Neuronal stem cell (in vitro differentiated cells): ENCODE data around the gene CDKN2AIPNL.

Source experiments
- DNase-seq: peaks from one replicate; pipeline ENCODE4 v3.0.0-alpha.2; 2013; ENCODE audit warnings: low spot score
- H2AFZ ChIP-seq: one replicate; pipeline ENCODE4 v1.6.1; 2013; ENCODE audit warnings: mild to moderate bottlenecking, low read length, inconsistent platforms
- H2AK5ac ChIP-seq: 2 replicates; pipeline ENCODE4 v1.6.1; 2013; ENCODE audit warnings: low read depth, mild to moderate bottlenecking, inconsistent platforms, low read length, moderate library complexity, mixed read lengths
- H2BK120ac ChIP-seq: 2 replicates; pipeline ENCODE4 v1.6.1; 2013; ENCODE audit warnings: low read depth, mild to moderate bottlenecking, inconsistent platforms, low read length, moderate library complexity, mixed read lengths
- H2BK12ac ChIP-seq: one replicate; pipeline ENCODE4 v1.6.1; 2013; ENCODE audit warnings: low read length, inconsistent platforms
- H2BK15ac ChIP-seq: 2 replicates; pipeline ENCODE4 v1.6.1; 2013; ENCODE audit warnings: mild to moderate bottlenecking, low read length, inconsistent platforms, mixed read lengths
- H2BK5ac ChIP-seq: one replicate; pipeline ENCODE4 v1.6.1; 2013; ENCODE audit warnings: inconsistent platforms, mild to moderate bottlenecking, low read length, moderate library complexity
- H3K14ac ChIP-seq: one replicate; pipeline ENCODE4 v1.6.1; 2013; ENCODE audit warnings: low read length, inconsistent platforms
- H3K18ac ChIP-seq: 2 replicates; pipeline ENCODE4 v1.6.1; 2013; ENCODE audit warnings: low read length, inconsistent platforms
- H3K23ac ChIP-seq: 2 replicates; pipeline ENCODE4 v1.6.1; 2013; ENCODE audit warnings: low read depth, mild to moderate bottlenecking, mixed read lengths, low read length, inconsistent platforms; ENCODE audit not compliant: poor library complexity
- H3K27ac ChIP-seq: replicated peaks from 3 replicates; pipeline ENCODE4 v1.5.1; 2013; ENCODE audit warnings: low read length, inconsistent platforms
- H3K27me3 ChIP-seq, 3 experiments: 2 replicates each; pipeline ENCODE4 v1.6.1; 2013; ENCODE audit warnings: low read length in 3 of 3, mild to moderate bottlenecking in 2 of 3, inconsistent platforms in 1 of 3, low read depth in 1 of 3, mixed read lengths in 1 of 3, moderate library complexity in 1 of 3; ENCODE audit not compliant: control insufficient read depth in 3 of 3, insufficient read depth in 3 of 3
- H3K36me3 ChIP-seq, 2 donors: replicated peaks in 1 of 2; 2 replicates each; pipeline ENCODE4 v1.6.1; 2013; ENCODE audit warnings: low read length in 2 of 2; ENCODE audit not compliant: control insufficient read depth in 2 of 2, insufficient read depth in 2 of 2
- H3K4ac ChIP-seq: 2 replicates; pipeline ENCODE4 v1.6.1; 2013; ENCODE audit warnings: inconsistent platforms, mild to moderate bottlenecking, low read length, moderate library complexity
- H3K4me1 ChIP-seq, 2 donors: 1 replicate in 1 of 2; 2 replicates in 1 of 2; pipeline ENCODE4 v1.6.1; 2013; ENCODE audit warnings: low read length in 2 of 2, low read depth in 1 of 2; ENCODE audit not compliant: control insufficient read depth in 2 of 2, insufficient read depth in 1 of 2
- H3K4me2 ChIP-seq: one replicate; pipeline ENCODE4 v1.6.1; 2013; ENCODE audit warnings: mild to moderate bottlenecking, low read length, inconsistent platforms; ENCODE audit not compliant: insufficient read depth, poor library complexity, severe bottlenecking
- H3K4me3 ChIP-seq, 2 donors: 2 replicates each; pipeline ENCODE4 v1.5.1; 2013; ENCODE audit warnings: low read length in 2 of 2, mild to moderate bottlenecking in 2 of 2, inconsistent platforms in 1 of 2, moderate library complexity in 1 of 2
- H3K79me1 ChIP-seq: one replicate; pipeline ENCODE4 v1.6.1; 2013; ENCODE audit warnings: low read depth, mild to moderate bottlenecking, inconsistent platforms, low read length, moderate library complexity
- H3K9ac ChIP-seq: one replicate; pipeline ENCODE4 v1.6.1; 2013; ENCODE audit warnings: mild to moderate bottlenecking, low read depth, low read length, inconsistent platforms; ENCODE audit not compliant: poor library complexity
- H3K9me3 ChIP-seq, 2 donors: replicated peaks in 1 of 2; 2 replicates each; pipeline versions ENCODE3 to v1.6.1; 2013; ENCODE audit warnings: low read length in 2 of 2, mild to moderate bottlenecking in 2 of 2, inconsistent platforms in 1 of 2, low read depth in 1 of 2, mixed read lengths in 1 of 2, moderate library complexity in 1 of 2; ENCODE audit not compliant: control insufficient read depth in 2 of 2, insufficient read depth in 1 of 2
- H4K8ac ChIP-seq: one replicate; pipeline ENCODE4 v1.6.1; 2013; ENCODE audit warnings: low read depth, mild to moderate bottlenecking, inconsistent platforms, low read length, moderate library complexity
- H4K91ac ChIP-seq: one replicate; pipeline ENCODE4 v1.6.1; 2013; ENCODE audit warnings: low read length, low read depth, mild to moderate bottlenecking, inconsistent platforms; ENCODE audit not compliant: poor library complexity
- WGBS, 2 donors: extraction: QIAGEN DNeasy Blood & Tissue Kit; methylation state at CpG; one replicate each; pipeline ENCODE4 v1.1.7; 2013; ENCODE audit warnings: missing lambda C conversion rate in 2 of 2, mixed read lengths in 1 of 2; ENCODE audit not compliant: insufficient read length in 2 of 2, insufficient replicate concordance in 1 of 2; ENCODE audit errors: extremely low coverage in 2 of 2; 5-methylcytosine and 5-hydroxymethylcytosine counted together

The CDKN2AIPNL gene

GRCh38 chr5:134453016-134453415, 41.3 kb upstream of the CDKN2AIPNL start:
- no CpG with 5 or more reads among the region's 2 CpGs for WGBS, 2 donors

DNA sequence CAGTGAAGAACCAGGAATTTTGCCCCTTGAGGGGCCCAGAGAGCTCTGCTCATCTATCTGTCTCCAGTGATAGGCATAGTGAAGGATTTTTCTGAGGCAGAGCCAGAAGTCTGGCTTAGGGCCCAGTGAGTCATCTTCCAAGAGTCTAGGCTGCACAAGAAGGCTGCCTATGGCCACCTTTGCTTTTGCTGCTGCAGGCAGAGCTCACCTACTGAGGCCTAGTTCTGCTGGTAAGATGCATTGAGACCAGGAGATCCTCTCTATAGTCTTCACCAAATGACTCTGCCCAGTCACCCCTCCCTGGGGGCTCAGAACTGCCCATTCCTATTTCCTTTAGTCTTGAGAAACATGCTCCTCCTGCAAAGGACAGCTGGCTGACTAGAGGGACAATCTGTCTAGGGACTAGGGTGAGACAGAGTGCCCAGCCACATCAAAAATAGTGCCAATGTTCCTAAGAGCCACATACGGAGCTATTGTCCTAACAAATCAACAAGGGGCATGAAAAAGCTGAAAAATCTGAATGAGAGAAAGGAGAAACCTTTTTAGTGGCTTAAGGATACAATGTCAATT, 40.3 kb upstream of the CDKN2AIPNL start:
- Histone ChIP-seq H3K4me1 (no peaks in the 10 kb centered on the region), H3K18ac (no peak overlapping the region), H2BK120ac (no peak overlapping the region), H3K4me3 (no peak overlapping the region), H2AK5ac (no peak overlapping the region), H2BK15ac (no peak overlapping the region), H3K27me3 (peaks cover 0 to 21% (median 0%) of the 10 kb centered on the region in 3 experiments), H3K14ac (no peak overlapping the region), H3K23ac (no peak overlapping the region), H3K9ac (no peak overlapping the region), H4K8ac (no peak overlapping the region), H4K91ac (no peak overlapping the region), H3K4ac (no peak overlapping the region), H3K36me3 (no peaks in the 10 kb centered on the region), H2BK12ac (no peak overlapping the region), H3K27ac (no peak overlapping the region), H3K79me1 (no peaks in the 10 kb centered on the region), H3K9me3 (no peaks in the 10 kb centered on the region), H3K4me2 (no peak overlapping the region), H2BK5ac (no peak overlapping the region), H2AFZ (no peak overlapping the region)
- DNase-seq: no peak
- no CpG with 5 or more reads among the region's 1 CpG for whole genome bisulfite sequencing, 2 donors

More at GRCh38 chr5:134453016-134453415, 41.3 kb upstream of the CDKN2AIPNL start:
- H3K14ac ChIP-seq: no peak overlapping the region
- H3K27me3 ChIP-seq: peaks cover 0 to 21% (median 0%) of the 10 kb centered on the region in 3 experiments
- H2BK120ac ChIP-seq: no peak overlapping the region
- H3K9ac ChIP-seq: no peak overlapping the region
- no peak overlapping the region for H2BK12ac ChIP-seq
- no peak overlapping the region for H2BK15ac ChIP-seq
- no peak overlapping the region for H3K4me3 ChIP-seq
- no peaks in the 10 kb centered on the region for H3K9me3 ChIP-seq
- H4K8ac ChIP-seq: no peak overlapping the region
- H2AK5ac ChIP-seq: no peak overlapping the region
- H3K23ac ChIP-seq: no peak overlapping the region
- H3K18ac ChIP-seq: no peak overlapping the region
- no peaks in the 10 kb centered on the region for H3K36me3 ChIP-seq
- H4K91ac ChIP-seq: no peak overlapping the region
- H3K4ac ChIP-seq: no peak overlapping the region
- H3K4me2 ChIP-seq: no peak overlapping the region
- DNase-seq: no peak
- no peak overlapping the region for H2AFZ ChIP-seq
- H2BK5ac ChIP-seq: no peak overlapping the region
- no peaks in the 10 kb centered on the region for H3K4me1 ChIP-seq
- H3K27ac ChIP-seq: no peak overlapping the region
- no peaks in the 10 kb centered on the region for H3K79me1 ChIP-seq

GRCh38 chr5:134451225-134451935, 39.7 kb upstream of the CDKN2AIPNL start:
- H3K23ac ChIP-seq: no peak overlapping the region
- H2BK120ac ChIP-seq: no peak overlapping the region
- H3K27ac ChIP-seq: no peak overlapping the region
- no peaks in the 10 kb centered on the region for H3K4me1 ChIP-seq
- WGBS, 2 donors: no CpG with 5 or more reads among the region's 3 CpGs
- H2AFZ ChIP-seq: no peak overlapping the region
- no peak overlapping the region for H3K9ac ChIP-seq
- H4K91ac ChIP-seq: peak overlapping the region; percentile 83
- no peak overlapping the region for H3K4ac ChIP-seq
- no peak overlapping the region for H4K8ac ChIP-seq
- H3K36me3 ChIP-seq: no peaks in the 10 kb centered on the region
- H3K14ac ChIP-seq: no peak overlapping the region
- peaks cover 0 to 21% (median 0%) of the 10 kb centered on the region in 3 experiments for H3K27me3 ChIP-seq
- H2BK5ac ChIP-seq: no peak overlapping the region
- no peak overlapping the region for H2BK15ac ChIP-seq
- no peak for DNase-seq
- no peak overlapping the region for H3K18ac ChIP-seq
- H3K4me3 ChIP-seq: no peak overlapping the region
- peak overlapping the region; percentile 71 for H2AK5ac ChIP-seq
- H3K9me3 ChIP-seq: no peaks in the 10 kb centered on the region
- no peaks in the 10 kb centered on the region for H3K79me1 ChIP-seq
- no peak overlapping the region for H2BK12ac ChIP-seq
- no peak overlapping the region for H3K4me2 ChIP-seq

GRCh38 chr5:134450374-134450773, 38.7 kb upstream of the CDKN2AIPNL start:
- Histone ChIP-seq H2BK12ac (no peak overlapping the region), H3K23ac (no peak overlapping the region), H3K36me3 (no peaks in the 10 kb centered on the region), H2AK5ac (no peak overlapping the region), H3K9ac (no peak overlapping the region), H3K18ac (no peak overlapping the region), H2BK5ac (no peak overlapping the region), H3K9me3 (no peaks in the 10 kb centered on the region), H4K91ac (no peak overlapping the region), H3K4me1 (no peaks in the 10 kb centered on the region), H3K27me3 (peaks cover 0 to 24% (median 0%) of the 10 kb centered on the region in 3 experiments), H2BK15ac (no peak overlapping the region), H2AFZ (no peak overlapping the region), H3K4me2 (no peak overlapping the region), H3K79me1 (no peaks in the 10 kb centered on the region), H3K4me3 (no peak overlapping the region), H3K14ac (no peak overlapping the region), H2BK120ac (no peak overlapping the region), H3K27ac (no peak overlapping the region), H4K8ac (no peak overlapping the region), H3K4ac (no peak overlapping the region)
- WGBS, 2 donors: no CpG with 5 or more reads among the region's 2 CpGs
- no peak for DNase-seq
